Neural crest cell (in vitro differentiated cells): ENCODE results near the gene IFI35. TPM values are rescaled to one million over a fixed set of nuclear protein-coding genes. Genes with fewer than 3 reads are reported as not detected.

Experiments
- DNase-seq: peaks from one replicate; pipeline ENCODE4 v3.0.0; 2021; ENCODE audit warnings: low read depth, mixed read lengths, low spot score
- H3K27ac Mint-ChIP-seq: one replicate; pipeline ENCODE4 v1.8.0; 2021; ENCODE audit warnings: mild to moderate bottlenecking, mixed read lengths; ENCODE audit not compliant: unreplicated experiment
- H3K27me3 Mint-ChIP-seq: 2 replicates; pipeline ENCODE4 v1.8.0; 2021; ENCODE audit warnings: low read depth, mild to moderate bottlenecking, mixed read lengths
- H3K36me3 Mint-ChIP-seq: 2 replicates; pipeline ENCODE4 v1.8.0; 2021; ENCODE audit warnings: low read depth, mild to moderate bottlenecking, mixed read lengths
- H3K4me1 Mint-ChIP-seq: 2 replicates; pipeline ENCODE4 v1.8.0; 2021; ENCODE audit warnings: mixed read lengths
- H3K4me3 Mint-ChIP-seq: one replicate; pipeline ENCODE4 v1.8.0; 2021; ENCODE audit warnings: mild to moderate bottlenecking, mixed read lengths
- H3K9me3 Mint-ChIP-seq: 2 replicates; pipeline ENCODE4 v1.8.0; 2021; ENCODE audit warnings: mixed read lengths
- CTCF ChIP-seq: fragments of 200-600 bp; sonication (generic); conservative IDR thresholded peaks from 2 replicates; pipeline ENCODE4 v1.5.0; 2021; ENCODE audit warnings: antibody characterized with exemption, mild to moderate bottlenecking
- total RNA-seq: library from RNA; stranded (reverse); gene quantifications from 2 replicates; pipeline ENCODE4 v1.2.1, GENCODE V29; 2021

Gene IFI35
- total RNA-seq, 1 donor from 2014 or later: 0.91 TPM

- peaks cover 9% of the 10 kb centered on the region for H3K36me3 Mint-ChIP-seq
- no peaks in the 10 kb centered on the region for H3K27me3 Mint-ChIP-seq
- H3K27ac Mint-ChIP-seq: no peak overlapping the region
- H3K9me3 Mint-ChIP-seq: no peaks in the 10 kb centered on the region
- DNase-seq: no peak
- no peak overlapping the region for H3K4me3 Mint-ChIP-seq
- no peaks in the 10 kb centered on the region for H3K4me1 Mint-ChIP-seq
- no peak for TF ChIP-seq CTCF
Measured at GRCh38 chr17:43056051-43056450, 49.5 kb downstream of the IFI35 start.

DNA sequence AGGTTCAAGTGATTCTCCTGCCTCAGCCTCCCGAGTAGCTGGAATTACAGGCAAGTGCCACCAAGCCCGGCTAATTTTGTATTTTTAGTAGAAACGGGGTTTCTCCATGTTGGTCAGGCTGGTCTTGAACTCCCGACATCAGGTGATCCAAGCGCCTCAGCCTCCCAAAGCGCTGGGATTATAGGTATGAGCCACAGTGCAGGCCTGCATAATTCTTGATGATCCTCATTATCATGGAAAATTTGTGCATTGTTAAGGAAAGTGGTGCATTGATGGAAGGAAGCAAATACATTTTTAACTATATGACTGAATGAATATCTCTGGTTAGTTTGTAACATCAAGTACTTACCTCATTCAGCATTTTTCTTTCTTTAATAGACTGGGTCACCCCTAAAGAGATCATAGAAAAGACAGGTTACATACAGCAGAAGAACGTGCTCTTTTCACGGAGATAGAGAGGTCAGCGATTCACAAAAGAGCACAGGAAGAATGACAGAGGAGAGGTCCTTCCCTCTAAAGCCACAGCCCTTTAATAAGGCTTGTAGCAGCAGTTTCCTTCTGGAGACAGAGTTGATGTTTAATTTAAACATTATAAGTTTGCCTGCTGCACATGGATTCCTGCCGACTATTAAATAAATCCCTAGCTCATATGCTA lies 56.5 kb downstream of the IFI35 start:
- no peak for TF ChIP-seq CTCF
- Mint-ChIP-seq H3K36me3 (peaks cover 3% of the 10 kb centered on the region), H3K9me3 (no peaks in the 10 kb centered on the region), H3K4me1 (peaks cover 4% of the 10 kb centered on the region), H3K4me3 (no peak overlapping the region), H3K27me3 (no peaks in the 10 kb centered on the region), H3K27ac (no peak overlapping the region)
- no peak for DNase-seq

Other genes starting within 250 kb of the IFI35 start
- gene RAMP2, start 245.6 kb upstream of the IFI35 start, total RNA-seq: 6.5 and 7.9 TPM in 2 replicates
- gene VPS25, start 233.3 kb upstream of the IFI35 start, total RNA-seq: 83.7 and 88.7 TPM in 2 replicates
- 0.58 and 0.73 TPM in 2 replicates for gene WNK4, start 226.2 kb upstream of the IFI35 start, total RNA-seq
- gene COA3, start 208.1 kb upstream of the IFI35 start, total RNA-seq: 85.3 and 92.7 TPM in 2 replicates
- gene CNTD1, start 207.9 kb upstream of the IFI35 start, total RNA-seq: not detected in 2 replicates
- gene BECN1, start 182.5 kb upstream of the IFI35 start, total RNA-seq: 48.7 and 49.5 TPM in 2 replicates
- 172 and 175 TPM in 2 replicates for gene PSME3, start 173.4 kb upstream of the IFI35 start, total RNA-seq
- 3.0 and 3.2 TPM in 2 replicates for gene AOC2, start 162.2 kb upstream of the IFI35 start, total RNA-seq
- gene AOC3, start 155.6 kb upstream of the IFI35 start, total RNA-seq: 0.91 and 1.1 TPM in 2 replicates
- not detected in 2 replicates for gene G6PC1, start 106.0 kb upstream of the IFI35 start, total RNA-seq
- gene AARSD1, start 42.3 kb upstream of the IFI35 start, total RNA-seq: 61.6 and 65.6 TPM in 2 replicates
- gene PTGES3L, start 26.7 kb upstream of the IFI35 start, total RNA-seq: 3.4 and 3.5 TPM in 2 replicates
- 15.9 and 16.5 TPM in 2 replicates for gene RUNDC1, start 26.2 kb upstream of the IFI35 start, total RNA-seq
- 1,045 and 1,183 TPM in 2 replicates for gene RPL27, start 8.4 kb upstream of the IFI35 start, total RNA-seq
- gene VAT1, start 15.6 kb downstream of the IFI35 start, total RNA-seq: 112 and 115 TPM in 2 replicates
- 15.3 and 17.8 TPM in 2 replicates for gene RND2, start 18.4 kb downstream of the IFI35 start, total RNA-seq
- gene BRCA1, start 118.6 kb downstream of the IFI35 start, total RNA-seq: 62.4 and 64.7 TPM in 2 replicates
- 33.2 and 33.7 TPM in 2 replicates for gene NBR1, start 164.4 kb downstream of the IFI35 start, total RNA-seq
- 4.6 and 5.8 TPM in 2 replicates for gene TMEM106A, start 205.1 kb downstream of the IFI35 start, total RNA-seq
- gene CCDC200, start 221.8 kb downstream of the IFI35 start, total RNA-seq: not detected in 2 replicates
- gene RNU2-1, start 227.2 kb downstream of the IFI35 start, total RNA-seq: 6,904 and 8,313 TPM in 2 replicates